WTC11 (cell line): Measurements from ENCODE around the gene OTUD7B. TPM values are rescaled to one million over a fixed set of nuclear protein-coding genes. Genes with fewer than 3 reads are reported as not detected.

Source experiments
- ATAC-seq: fragments of 200-7000 bp; cut with Tn5 transposase; 2 replicates; pipeline ENCODE4 v1.10.0; 2021; ENCODE audit warnings: mild to moderate bottlenecking, moderate library complexity
- CTCF ChIA-PET: fragments of 300-600 bp; sonication (Branson Sonifier 250); formaldehyde crosslinking; loops from one replicate; lab custom pipeline; 2021; ENCODE audit warnings: antibody characterized with exemption; lab: Charles Lee
- POLR2A ChIA-PET: fragments of 350-600 bp; sonication (Branson Sonifier 250); formaldehyde crosslinking; loops from one replicate; lab custom pipeline; 2021; ENCODE audit warnings: antibody characterized with exemption; lab: Charles Lee
- DNase-seq: peaks from one replicate; pipeline ENCODE4 v3.0.0; 2021; ENCODE audit warnings: low spot score
- H3K27ac Mint-ChIP-seq: 2 replicates; pipeline ENCODE4 v1.8.0; 2021; ENCODE audit warnings: mixed read lengths
- H3K27me3 Mint-ChIP-seq: 2 replicates; pipeline ENCODE4 v1.8.0; 2021; ENCODE audit warnings: low read depth, mild to moderate bottlenecking, moderate library complexity, mixed read lengths
- H3K36me3 Mint-ChIP-seq: 2 replicates; pipeline ENCODE4 v1.8.0; 2021; ENCODE audit warnings: mixed read lengths
- H3K4me1 Mint-ChIP-seq: 2 replicates; pipeline ENCODE4 v1.8.0; 2022; ENCODE audit warnings: mixed read lengths
- H3K4me3 Mint-ChIP-seq: 2 replicates; pipeline ENCODE4 v1.8.0; 2021; ENCODE audit warnings: mild to moderate bottlenecking, moderate library complexity, mixed read lengths
- H3K9me3 Mint-ChIP-seq: 2 replicates; pipeline ENCODE4 v1.8.0; 2021; ENCODE audit warnings: mixed read lengths
- ATF2 ChIP-seq: sonication (generic); formaldehyde crosslinking; IDR thresholded peaks from 2 replicates; pipeline ENCODE4 v1.8.1; 2022; ENCODE audit warnings: low read depth, missing genetic modification reagents, borderline replicate concordance
- CBFB ChIP-seq: sonication (generic); formaldehyde crosslinking; IDR thresholded peaks from 2 replicates; pipeline ENCODE4 v1.8.1; 2022; ENCODE audit warnings: mild to moderate bottlenecking, low read depth, missing genetic modification reagents
- CREM ChIP-seq: sonication (generic); formaldehyde crosslinking; IDR thresholded peaks from 2 replicates; pipeline ENCODE4 v1.8.1; 2022; ENCODE audit warnings: mild to moderate bottlenecking, missing genetic modification reagents, moderate library complexity
- EMX1 ChIP-seq: fragments of 250-450 bp; sonication (Bioruptor Pico); IDR thresholded peaks from 2 replicates; pipeline ENCODE4 v1.8.0; 2021; ENCODE audit warnings: mild to moderate bottlenecking
- FOXK1 ChIP-seq: sonication (generic); formaldehyde crosslinking; IDR thresholded peaks from 2 replicates; pipeline ENCODE4 v1.8.0; 2022; ENCODE audit warnings: mild to moderate bottlenecking, moderate library complexity, missing genetic modification reagents
- GABPB1 ChIP-seq: sonication (generic); formaldehyde crosslinking; IDR thresholded peaks from 2 replicates; pipeline ENCODE4 v1.8.1; 2023; ENCODE audit warnings: mild to moderate bottlenecking, missing genetic modification reagents
- JUN ChIP-seq: sonication (generic); formaldehyde crosslinking; IDR thresholded peaks from 2 replicates; pipeline ENCODE4 v1.8.0; 2023; ENCODE audit warnings: mild to moderate bottlenecking, missing genetic modification reagents
- KAT7 ChIP-seq: sonication (generic); formaldehyde crosslinking; IDR thresholded peaks from 2 replicates; pipeline ENCODE4 v1.8.1; 2023; ENCODE audit warnings: missing genetic modification reagents, mild to moderate bottlenecking, borderline replicate concordance
- MYBL2 ChIP-seq: sonication (generic); formaldehyde crosslinking; IDR thresholded peaks from 2 replicates; pipeline ENCODE4 v1.8.1; 2023; ENCODE audit warnings: mild to moderate bottlenecking, moderate library complexity, missing genetic modification reagents
- NFATC4 ChIP-seq: fragments of 250-450 bp; sonication (Bioruptor Pico); IDR thresholded peaks from 2 replicates; pipeline ENCODE4 v1.9.0; 2021; ENCODE audit warnings: mild to moderate bottlenecking
- NR2C2 ChIP-seq: sonication (generic); formaldehyde crosslinking; IDR thresholded peaks from 2 replicates; pipeline ENCODE4 v1.8.0; 2022; ENCODE audit warnings: mild to moderate bottlenecking, missing genetic modification reagents
- OVOL2 ChIP-seq: fragments of 250-450 bp; sonication (Bioruptor Pico); IDR thresholded peaks from 2 replicates; pipeline ENCODE4 v1.9.0; 2021; ENCODE audit warnings: mild to moderate bottlenecking, borderline replicate concordance
- PRRX2 ChIP-seq: fragments of 250-450 bp; sonication (Bioruptor Pico); IDR thresholded peaks from 2 replicates; pipeline ENCODE4 v1.8.0; 2021; ENCODE audit warnings: mild to moderate bottlenecking
- SMAD3 ChIP-seq: sonication (generic); formaldehyde crosslinking; IDR thresholded peaks from 2 replicates; pipeline ENCODE4 v1.8.0; 2022; ENCODE audit warnings: missing genetic modification reagents, mild to moderate bottlenecking, borderline replicate concordance
- ZNF138 ChIP-seq: sonication (generic); formaldehyde crosslinking; conservative IDR thresholded peaks from 2 replicates; pipeline ENCODE4 v1.8.1; 2022; ENCODE audit warnings: mild to moderate bottlenecking, moderate library complexity, missing genetic modification reagents
- ZNF281 ChIP-seq: sonication (generic); formaldehyde crosslinking; IDR thresholded peaks from 2 replicates; pipeline ENCODE4 v1.8.0; 2023; ENCODE audit warnings: mild to moderate bottlenecking, missing genetic modification reagents
- ZNF396 ChIP-seq: fragments of 250-450 bp; sonication (Bioruptor Pico); IDR thresholded peaks from 2 replicates; pipeline ENCODE4 v1.8.0; 2021; ENCODE audit warnings: mild to moderate bottlenecking, moderate library complexity, borderline replicate concordance
- total RNA-seq: library from RNA; stranded (reverse); gene quantifications from 3 replicates; pipeline ENCODE4 v1.2.3, GENCODE V29; 2021
- TF ChIP-seq, protein P1 (sequence below): sonication (generic); formaldehyde crosslinking; conservative IDR thresholded peaks from 2 replicates; pipeline ENCODE4 v1.8.1; 2022; ENCODE audit warnings: mild to moderate bottlenecking, missing genetic modification reagents
- TF ChIP-seq, protein P2 (sequence below): fragments of 250-450 bp; sonication (Bioruptor Pico); IDR thresholded peaks from 2 replicates; pipeline ENCODE4 v1.9.0; 2021; ENCODE audit warnings: moderate library complexity, mild to moderate bottlenecking, inconsistent platforms, borderline replicate concordance

OTUD7B gene
- total RNA-seq, 1 experiment from 2014 or later, result 21.0 TPM

- TF ChIP-seq, protein P1, sequence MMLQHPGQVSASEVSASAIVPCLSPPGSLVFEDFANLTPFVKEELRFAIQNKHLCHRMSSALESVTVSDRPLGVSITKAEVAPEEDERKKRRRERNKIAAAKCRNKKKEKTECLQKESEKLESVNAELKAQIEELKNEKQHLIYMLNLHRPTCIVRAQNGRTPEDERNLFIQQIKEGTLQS (CRISPR knock-in tag), result no peak
- no peak for TF ChIP-seq CBFB
- TF ChIP-seq KAT7, result no peak
- TF ChIP-seq ZNF281 (CRISPR knock-in tag), result no peak
- TF ChIP-seq ZNF138 (CRISPR knock-in tag), result no peak
These were observed 38.0 kb downstream of the OTUD7B start (continued) for GRCh38 chr1:149972547-149972946.

DNA sequence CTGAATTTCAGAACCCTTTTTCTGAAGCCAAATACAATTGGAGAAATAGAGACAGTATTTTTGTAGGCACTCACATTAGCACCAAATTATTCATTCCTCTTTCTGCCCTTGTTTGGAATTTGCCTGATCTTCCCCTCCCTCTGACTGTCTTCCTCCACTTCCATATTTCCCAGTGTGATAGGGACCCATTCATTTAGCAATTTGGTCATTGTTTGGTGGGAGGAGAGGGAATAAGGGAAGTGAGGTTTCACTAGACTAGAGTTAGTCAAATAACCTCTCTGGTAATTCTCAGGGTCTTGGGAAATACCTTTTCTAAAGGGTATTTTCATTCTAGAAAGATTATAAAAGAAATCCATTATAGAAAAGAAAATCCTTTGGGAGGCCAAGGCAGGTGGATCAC is 42.9 kb downstream of the OTUD7B start:
- Mint-ChIP-seq H3K4me3 (no peak overlapping the region), H3K9me3 (no peaks in the 10 kb centered on the region), H3K36me3 (peaks cover 43% of the 10 kb centered on the region), H3K4me1 (no peaks in the 10 kb centered on the region), H3K27me3 (no peaks in the 10 kb centered on the region), H3K27ac (no peak overlapping the region)
- POLR2A ChIA-PET, result interaction anchor here (0.7 kb wide), 2 partner anchors 43 to 113 kb away, joined by 5 to 6 read pairs; no protein-coding TSS in a partner anchor
- TF ChIP-seq ZNF396 (no peak), KAT7 (no peak), GABPB1 (CRISPR knock-in tag) (no peak), FOXK1 (CRISPR knock-in tag) (no peak), CREM (no peak), ZNF281 (CRISPR knock-in tag) (no peak), NFATC4 (CRISPR knock-in tag) (no peak), MYBL2 (CRISPR knock-in tag) (no peak)
- TF ChIP-seq, protein P1 (CRISPR knock-in tag), result no peak
- ATAC-seq (no peak), DNase-seq (no peak)
- CTCF ChIA-PET, result no interaction called here

DNA sequence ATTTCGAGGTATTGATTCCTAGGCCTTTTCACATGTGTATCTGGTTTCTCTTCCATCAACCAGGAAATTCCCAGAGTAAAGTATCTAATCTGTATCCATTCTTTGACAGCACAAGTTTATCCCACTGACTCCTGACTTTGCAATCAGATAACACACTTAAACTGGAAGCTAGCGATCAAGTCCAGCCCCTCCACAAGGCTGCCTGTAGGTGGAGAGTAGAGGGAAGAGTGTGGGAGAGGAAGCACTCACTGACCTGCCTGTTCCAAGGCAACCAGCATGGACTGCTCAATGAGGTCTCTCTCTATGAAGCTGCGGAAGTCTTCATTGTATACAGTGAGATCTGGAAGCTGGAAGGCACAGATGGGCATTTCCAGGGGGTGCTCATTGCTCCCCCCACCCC is 43.5 kb downstream of the OTUD7B start:
- Mint-ChIP-seq H3K36me3 (peaks cover 43% of the 10 kb centered on the region), H3K27ac (no peak overlapping the region), H3K4me1 (no peaks in the 10 kb centered on the region), H3K9me3 (no peaks in the 10 kb centered on the region), H3K27me3 (no peaks in the 10 kb centered on the region), H3K4me3 (no peak overlapping the region)
- ChIA-PET CTCF (no interaction called here), POLR2A (no interaction called here)
- no peak for DNase-seq
- TF ChIP-seq NFATC4 (CRISPR knock-in tag), result no peak
- TF ChIP-seq PRRX2 (CRISPR knock-in tag), result no peak
- no peak for TF ChIP-seq OVOL2 (CRISPR knock-in tag)
- TF ChIP-seq ATF2, result no peak
- no peak for TF ChIP-seq CREM
- TF ChIP-seq, protein P2, sequence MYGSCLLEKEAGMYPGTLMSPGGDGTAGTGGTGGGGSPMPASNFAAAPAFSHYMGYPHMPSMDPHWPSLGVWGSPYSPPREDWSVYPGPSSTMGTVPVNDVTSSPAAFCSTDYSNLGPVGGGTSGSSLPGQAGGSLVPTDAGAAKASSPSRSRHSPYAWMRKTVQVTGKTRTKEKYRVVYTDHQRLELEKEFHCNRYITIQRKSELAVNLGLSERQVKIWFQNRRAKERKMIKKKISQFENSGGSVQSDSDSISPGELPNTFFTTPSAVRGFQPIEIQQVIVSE (CRISPR knock-in tag), result no peak
- no peak for TF ChIP-seq EMX1 (CRISPR knock-in tag)
- no peak for TF ChIP-seq SMAD3
- no peak for TF ChIP-seq NR2C2 (CRISPR knock-in tag)
- TF ChIP-seq JUN, result no peak
- TF ChIP-seq, all 79 proteins: peak for 0
- peak; percentile 41; the same call in 1 of the 2 replicates for ATAC-seq
